Kidney (tissue), 14 donors: ENCODE measurements around the gene FARS2. TPM values are rescaled to one million over a fixed set of nuclear protein-coding genes. Genes with fewer than 3 reads are reported as not detected.

Experiments used
- DNase-seq, 5 donors: peaks; one replicate each; pipeline ENCODE4 v3.0.0-alpha.2; 2013 to 2020
- FAIRE-seq: peaks from 2 replicates; lab custom pipeline; 2012; peaks lifted over from hg19 to GRCh38; lab: Jason Lieb, UNC
- H3K27ac ChIP-seq, 2 donors: one replicate each; pipeline ENCODE4 v1.7.0; 2013; ENCODE audit warnings: low read depth in 2 of 2, low read length in 2 of 2, inconsistent platforms in 1 of 2
- H3K27me3 ChIP-seq: one replicate; pipeline ENCODE4 v1.7.1; 2013; ENCODE audit warnings: low read length, inconsistent platforms; ENCODE audit not compliant: control insufficient read depth, insufficient read depth
- H3K36me3 ChIP-seq, 3 donors: one replicate each; pipeline versions ENCODE4 v1.7.0 to v1.7.1; 2013; ENCODE audit warnings: low read length in 3 of 3, control low read depth in 1 of 3, inconsistent platforms in 1 of 3; ENCODE audit not compliant: insufficient read depth in 3 of 3, control insufficient read depth in 2 of 3
- H3K4me1 ChIP-seq, 3 donors: one replicate each; pipeline versions ENCODE4 v1.7.0 to v1.7.1; 2013; ENCODE audit warnings: low read length in 3 of 3, inconsistent platforms in 1 of 3, low read depth in 1 of 3; ENCODE audit not compliant: control insufficient read depth in 2 of 3, insufficient read depth in 2 of 3
- H3K4me3 ChIP-seq, 3 donors: one replicate each; pipeline versions ENCODE4 v1.7.0 to v1.8.1; 2013; ENCODE audit warnings: low read length in 3 of 3, control low read depth in 1 of 3, inconsistent platforms in 1 of 3
- H3K9ac ChIP-seq, 3 donors: one replicate each; pipeline versions ENCODE4 v1.7.0 to v1.7.1; 2013; ENCODE audit warnings: low read length in 3 of 3, control low read depth in 1 of 3, inconsistent platforms in 1 of 3
- H3K9me3 ChIP-seq, 3 donors: one replicate each; pipeline versions ENCODE4 v1.7.0 to v1.7.1; 2013; ENCODE audit warnings: low read length in 3 of 3, control low read depth in 1 of 3, inconsistent platforms in 1 of 3; ENCODE audit not compliant: control insufficient read depth in 2 of 3, insufficient read depth in 1 of 3
- CTCF ChIP-seq: IDR thresholded peaks from 3 replicates; pipeline ENCODE4 v1.5.1; 2012; ENCODE audit warnings: mild to moderate bottlenecking, moderate library complexity, borderline replicate concordance; ENCODE audit not compliant: insufficient read depth; ENCODE audit errors: extremely low read depth
- intact Hi-C: fragments of 100-400 bp; cut with DNase I; formaldehyde crosslinking; loops from one replicate; pipeline ENCODE4 v1.11.1; 2022
- polyA plus RNA-seq: library from polyadenylated mRNA; stranded (reverse); fragments of 350-450 nt; fragmentation: Illumina TruSeq; extraction: RNeasy Lipid Tissue Mini Kit (QIAGEN cat#74804); gene quantifications from one replicate; pipeline ENCODE4 v1.2.3, GENCODE V29; 2014; ENCODE audit warnings: low read depth, low replicate concordance; ENCODE audit not compliant: insufficient read depth
- total RNA-seq: library from RNA; stranded (reverse); fragmentation: NEBNext Ultra II Directional; extraction: Animal tissue kit (Norgen Biotek cat#: 25700); gene quantifications from one replicate; pipeline ENCODE4 v1.2.1, GENCODE V29; 2021
- donor health status: control.
- donor health status: control.
- donor health status: control.
- donor health status: control.
- donor health status: control.
- donor health status: DM: yes; HTN: yes; CAD: no.
- donor health status: Normal renal cell carcinoma (clear cell type).

The FARS2 gene
- total and polyA plus RNA-seq, 2 donors from 2014 or later = 22.1 to 24.8 TPM

GRCh38 chr6:5736016-5736738 is 474.9 kb downstream of the FARS2 start:
- H3K4me3 ChIP-seq = no peak overlapping the region
- H3K4me1 ChIP-seq = no peaks in the 10 kb centered on the region
- H3K9ac ChIP-seq = no peak overlapping the region
- H3K9me3 ChIP-seq = no peaks in the 10 kb centered on the region
- DNase-seq (no peak), FAIRE-seq (no peak)
- H3K27ac ChIP-seq = no peak overlapping the region
- no peaks in the 10 kb centered on the region for H3K36me3 ChIP-seq
- intact Hi-C loops = no loop called here
- H3K27me3 ChIP-seq = no peaks in the 10 kb centered on the region
- TF ChIP-seq CTCF = no peak

- TF ChIP-seq CTCF = no peak
- Histone ChIP-seq H3K27ac (no peak overlapping the region), H3K36me3 (no peaks in the 10 kb centered on the region), H3K4me1 (no peaks in the 10 kb centered on the region), H3K9ac (no peak overlapping the region), H3K9me3 (no peaks in the 10 kb centered on the region), H3K27me3 (no peaks in the 10 kb centered on the region), H3K4me3 (no peak overlapping the region)
- FAIRE-seq (no peak), DNase-seq (no peak)
- intact Hi-C loops = no loop called here
Observed at GRCh38 chr6:5737460-5737859, 476.1 kb downstream of the FARS2 start.

GRCh38 chr6:5738211-5738610 is 476.9 kb downstream of the FARS2 start:
- H3K9me3 ChIP-seq = no peaks in the 10 kb centered on the region
- no peak for DNase-seq

More at GRCh38 chr6:5738211-5738610, 476.9 kb downstream of the FARS2 start:
- Histone ChIP-seq H3K36me3 (no peaks in the 10 kb centered on the region), H3K9ac (no peak overlapping the region), H3K4me3 (no peak overlapping the region), H3K27me3 (no peaks in the 10 kb centered on the region), H3K27ac (no peak overlapping the region), H3K4me1 (no peaks in the 10 kb centered on the region)
- intact Hi-C loops = no loop called here
- TF ChIP-seq CTCF = no peak
- no peak for FAIRE-seq
